OCI-LY7 (cell line): ENCODE measurements around the gene CRYBG1. TPM values are rescaled to one million over a fixed set of nuclear protein-coding genes. Genes with fewer than 3 reads are reported as not detected.

Experiments
- BruUV-seq: library from RNA; stranded (reverse); fragments of 400-500 nt; replicated peaks from 2 replicates; lab custom pipeline; 2021; lab: Mats Ljungman, UMichigan
- CTCF ChIA-PET: fragments of 300-600 bp; sonication (Branson Sonifier 250); formaldehyde crosslinking; loops from one replicate; lab custom pipeline; 2022; ENCODE audit warnings: antibody characterized with exemption; ENCODE audit not compliant: unreplicated experiment; lab: Charles Lee
- POLR2A ChIA-PET: fragments of 300-600 bp; sonication (Branson Sonifier 250); formaldehyde crosslinking; loops from one replicate; lab custom pipeline; 2022; ENCODE audit warnings: antibody characterized with exemption; lab: Charles Lee
- DNase-seq: peaks from one replicate; pipeline ENCODE4 v3.0.0-alpha.2; 2015; ENCODE audit warnings: low spot score
- H2AFZ ChIP-seq: fragments of 200-600 bp; sonication (generic), shearing (Covaris generic); 2 replicates; pipeline ENCODE4 v1.6.1; 2014; ENCODE audit warnings: mild to moderate bottlenecking, antibody characterized with exemption, low read length, moderate library complexity
- H3K27ac ChIP-seq: fragments of 200-600 bp; sonication (generic); 2 replicates; pipeline ENCODE4 v1.5.1; 2014; ENCODE audit warnings: mixed run types, low read depth, mild to moderate bottlenecking, moderate library complexity, low read length, inconsistent platforms; ENCODE audit not compliant: poor library complexity, severe bottlenecking
- H3K36me3 ChIP-seq: fragments of 200-600 bp; sonication (generic); 2 replicates; pipeline ENCODE4 v1.6.1; 2014; ENCODE audit warnings: mild to moderate bottlenecking, antibody characterized with exemption, low read length, moderate library complexity, mixed read lengths; ENCODE audit not compliant: insufficient read depth
- H3K4me1 ChIP-seq: fragments of 200-600 bp; sonication (generic); 2 replicates; pipeline ENCODE4 v1.5.1; 2014; ENCODE audit warnings: mild to moderate bottlenecking, low read length; ENCODE audit not compliant: insufficient read depth, poor library complexity, severe bottlenecking
- H3K4me2 ChIP-seq: fragments of 200-600 bp; sonication (generic); 2 replicates; pipeline ENCODE4 v1.6.1; 2014; ENCODE audit warnings: mild to moderate bottlenecking, low read length
- H3K4me3 ChIP-seq: fragments of 200-600 bp; sonication (generic); 2 replicates; pipeline ENCODE4 v1.5.1; 2014; ENCODE audit warnings: mild to moderate bottlenecking, low read depth, low read length; ENCODE audit not compliant: poor library complexity, severe bottlenecking
- H3K79me2 ChIP-seq: fragments of 200-600 bp; sonication (generic); 2 replicates; pipeline ENCODE4 v1.6.1; 2016; ENCODE audit warnings: low read depth, mild to moderate bottlenecking, low read length, moderate library complexity, mixed read lengths; ENCODE audit not compliant: insufficient read depth
- H3K9me2 ChIP-seq: fragments of 200-600 bp; sonication (generic); 2 replicates; pipeline ENCODE4 v1.6.1; 2016; ENCODE audit warnings: mild to moderate bottlenecking, low read length, mixed read lengths; ENCODE audit not compliant: insufficient read depth
- H3K9me3 ChIP-seq: fragments of 200-600 bp; sonication (generic); 2 replicates; pipeline ENCODE4 v1.6.1; 2014; ENCODE audit warnings: mild to moderate bottlenecking, mixed run types, low read length, mixed read lengths
- H4K20me1 ChIP-seq: fragments of 200-600 bp; sonication (generic); 2 replicates; pipeline ENCODE4 v1.6.1; 2014; ENCODE audit warnings: mild to moderate bottlenecking, antibody characterized with exemption, low read length, moderate library complexity, mixed read lengths; ENCODE audit not compliant: insufficient read depth
- EZH2phosphoT487 ChIP-seq: fragments of 200-600 bp; sonication (generic); IDR thresholded peaks from 2 replicates; pipeline ENCODE4 v1.6.1; 2018; ENCODE audit warnings: low read depth, borderline replicate concordance, mild to moderate bottlenecking, mixed run types, antibody characterized with exemption, low read length, moderate library complexity, mixed read lengths
- intact Hi-C: fragments of 100-400 bp; cut with micrococcal nuclease; formaldehyde crosslinking; loops from one replicate; pipeline ENCODE4 v1.10.0; 2022; ENCODE audit not compliant: unreplicated experiment
- total RNA-seq, 2 experiments: library from RNA; depleted of rRNA in 1 of 2; stranded (reverse); fragments of >200 nt in 1 of 2; shearing (Covaris generic) in 1 of 2; gene quantifications; 2 replicates each; pipeline ENCODE4 v1.2.3, GENCODE V29; 2014 to 2022
- TF ChIP-seq, protein P1 (sequence below): fragments of 200-600 bp; sonication (generic); conservative IDR thresholded peaks from 2 replicates; pipeline ENCODE4 v1.5.1; 2014; ENCODE audit warnings: mild to moderate bottlenecking, antibody characterized with exemption, low read length, moderate library complexity, mixed read lengths

The CRYBG1 gene
- total RNA-seq, 2 experiments from 2014 or later = 41.7 to 66.2 TPM

GRCh38 chr6:106574741-106575458, 214.4 kb downstream of the CRYBG1 start:
- Histone ChIP-seq H3K9me3 (no peaks in the 10 kb centered on the region), H3K4me1 (no peaks in the 10 kb centered on the region), H3K27ac (no peak overlapping the region), H3K4me3 (no peak overlapping the region), H3K36me3 (peaks cover 89% of the 10 kb centered on the region), H2AFZ (no peak overlapping the region), H4K20me1 (no peaks in the 10 kb centered on the region), H3K79me2 (no peaks in the 10 kb centered on the region), H3K9me2 (no peaks in the 10 kb centered on the region), H3K4me2 (no peak overlapping the region)
- DNase-seq = no peak
- no TSS peak for BruUV-seq
- CTCF ChIA-PET = no interaction called here
- intact Hi-C loops = no loop called here
- POLR2A ChIA-PET = no interaction called here
- no peak for TF ChIP-seq EZH2phosphoT487
- TF ChIP-seq, protein P1, sequence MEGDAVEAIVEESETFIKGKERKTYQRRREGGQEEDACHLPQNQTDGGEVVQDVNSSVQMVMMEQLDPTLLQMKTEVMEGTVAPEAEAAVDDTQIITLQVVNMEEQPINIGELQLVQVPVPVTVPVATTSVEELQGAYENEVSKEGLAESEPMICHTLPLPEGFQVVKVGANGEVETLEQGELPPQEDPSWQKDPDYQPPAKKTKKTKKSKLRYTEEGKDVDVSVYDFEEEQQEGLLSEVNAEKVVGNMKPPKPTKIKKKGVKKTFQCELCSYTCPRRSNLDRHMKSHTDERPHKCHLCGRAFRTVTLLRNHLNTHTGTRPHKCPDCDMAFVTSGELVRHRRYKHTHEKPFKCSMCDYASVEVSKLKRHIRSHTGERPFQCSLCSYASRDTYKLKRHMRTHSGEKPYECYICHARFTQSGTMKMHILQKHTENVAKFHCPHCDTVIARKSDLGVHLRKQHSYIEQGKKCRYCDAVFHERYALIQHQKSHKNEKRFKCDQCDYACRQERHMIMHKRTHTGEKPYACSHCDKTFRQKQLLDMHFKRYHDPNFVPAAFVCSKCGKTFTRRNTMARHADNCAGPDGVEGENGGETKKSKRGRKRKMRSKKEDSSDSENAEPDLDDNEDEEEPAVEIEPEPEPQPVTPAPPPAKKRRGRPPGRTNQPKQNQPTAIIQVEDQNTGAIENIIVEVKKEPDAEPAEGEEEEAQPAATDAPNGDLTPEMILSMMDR = no peak

GRCh38 chr6:106579281-106579680, 218.8 kb downstream of the CRYBG1 start:
- TF ChIP-seq, protein P1 = no peak
- TF ChIP-seq EZH2phosphoT487 = no peak
- Histone ChIP-seq H3K9me3 (no peaks in the 10 kb centered on the region), H3K9me2 (no peaks in the 10 kb centered on the region), H3K79me2 (no peaks in the 10 kb centered on the region), H4K20me1 (no peaks in the 10 kb centered on the region), H2AFZ (no peak overlapping the region), H3K27ac (no peak overlapping the region), H3K4me2 (no peak overlapping the region), H3K4me3 (no peak overlapping the region), H3K4me1 (no peaks in the 10 kb centered on the region), H3K36me3 (peaks cover 89% of the 10 kb centered on the region)
- POLR2A ChIA-PET = interaction anchor here (1.1 to 1.2 kb wide), 2 partner anchors 58 to 254 kb away, joined by 3 to 4 read pairs; partner anchors contain the start of gene ATG5
- DNase-seq = no peak
- intact Hi-C loops = no loop called here
- CTCF ChIA-PET = no interaction called here
- no TSS peak for BruUV-seq

GRCh38 chr6:106581468-106581867, 221.0 kb downstream of the CRYBG1 start:
- H3K4me2 ChIP-seq = no peak overlapping the region
- TF ChIP-seq, protein P1 = no peak
- no peak for TF ChIP-seq EZH2phosphoT487
- BruUV-seq = no TSS peak
- H2AFZ ChIP-seq = no peak overlapping the region
- H3K4me3 ChIP-seq = no peak overlapping the region
- no peaks in the 10 kb centered on the region for H4K20me1 ChIP-seq
- H3K27ac ChIP-seq = no peak overlapping the region
- intact Hi-C loops = no loop called here
- no peaks in the 10 kb centered on the region for H3K4me1 ChIP-seq
- peaks cover 90% of the 10 kb centered on the region for H3K36me3 ChIP-seq
- no peak for DNase-seq
- H3K9me3 ChIP-seq = no peaks in the 10 kb centered on the region
- H3K9me2 ChIP-seq = no peaks in the 10 kb centered on the region
- CTCF ChIA-PET = no interaction called here
- H3K79me2 ChIP-seq = no peaks in the 10 kb centered on the region
- POLR2A ChIA-PET = no interaction called here
